Measurements from ENCODE around the gene SAPCD2. TPM values are rescaled to one million over a fixed set of nuclear protein-coding genes. Genes with fewer than 3 reads are reported as not detected.
A peak's percentile ranks its signal among the peaks of the same experiment; 100 is the strongest.

The SAPCD2 gene
- total and polyA plus RNA-seq, 9 of the 15 experiments (the other 6 are each of a cell fraction or from before 2014, with no cell fraction given), result 3.4 to 91.8 (median 18.8) TPM

GRCh38 chr9:137017791-137018497 lies 52.4 kb downstream of the SAPCD2 start:
- intact Hi-C loops (cut with micrococcal nuclease), result no loop called here
- CTCF ChIA-PET (ENCODE audit: low intra/inter-chr PET ratio), result no interaction called here
- WGBS (ENCODE audit: insufficient coverage, low coverage, missing lambda C conversion rate), result 96% methylated on average over 22 of the region's 45 CpGs

More at GRCh38 chr9:137017791-137018497, 52.4 kb downstream of the SAPCD2 start:
- Histone ChIP-seq H3K4me1 (replicated peaks in 1 of 2; ENCODE audit: control insufficient read depth in 2 of 2, insufficient read depth in 2 of 2, low read length in 2 of 2) (peaks cover 4 to 74% of the 10 kb centered on the region in 2 experiments; a peak in 4 of 5 replicates), H3K9ac (ENCODE audit: insufficient read depth in 1 of 2, low read depth in 2 of 2, low read length in 2 of 2) (no peak overlapping the region), H3K4me3 (no peak overlapping the region), H3K27me3 (ENCODE audit: control insufficient read depth in 2 of 2, insufficient read depth in 2 of 2, low read length in 2 of 2) (no peaks in the 10 kb centered on the region), H3K79me2 (ENCODE audit: control insufficient read depth, insufficient read depth, low read length) (no peaks in the 10 kb centered on the region), H2AFZ (ENCODE audit: low read depth, low read length) (no peak overlapping the region), H3K9me1 (ENCODE audit: control insufficient read depth, insufficient read depth, low read length) (no peaks in the 10 kb centered on the region), H3K9me3 (replicated peaks; ENCODE audit: control insufficient read depth, insufficient read depth, low read depth, low read length) (no peaks in the 10 kb centered on the region), H4K20me1 (replicated peaks; ENCODE audit: control insufficient read depth, insufficient read depth, low read length) (0 out of 2 replicates have a peak, but pooled peaks cover 5% of the 10 kb centered on the region), H3K27ac (ENCODE audit: extremely low read depth, low read depth, low read length) (no peak overlapping the region), H3K4me2 (ENCODE audit: insufficient read depth, low read length) (no peak overlapping the region), H3K36me3 (ENCODE audit: control insufficient read depth, insufficient read depth, low read length) (no peaks in the 10 kb centered on the region)
- FAIRE-seq (no peak), DNase-seq (ENCODE audit: extremely low read depth in 1 of 4, low spot score in 3 of 4) (peak in 2 of 4 experiments; percentile 32 to 47), ATAC-seq (no peak)
- POLR2A ChIA-PET, result no interaction called here
- in situ Hi-C loops (cut with MboI), result no loop called here
- BruUV-seq (replicated peaks), result no TSS peak
- peak; percentile 94 for TF ChIP-seq ZBTB33 (CRISPR knock-in tag; IDR thresholded peaks at IDR 0.05)
- TF ChIP-seq PRPF4 (IDR thresholded peaks at IDR 0.05; ENCODE audit: insufficient read depth, low read depth, low read length, poor library complexity, severe bottlenecking), result no peak
- TF ChIP-seq UBTF (IDR thresholded peaks at IDR 0.05; ENCODE audit: borderline replicate concordance in 1 of 2, low read depth in 2 of 2, low read length in 2 of 2), result no peak

Data from K562 (cell line).